ENCODE results near the gene MAPKBP1.

The MAPKBP1 gene

DNA sequence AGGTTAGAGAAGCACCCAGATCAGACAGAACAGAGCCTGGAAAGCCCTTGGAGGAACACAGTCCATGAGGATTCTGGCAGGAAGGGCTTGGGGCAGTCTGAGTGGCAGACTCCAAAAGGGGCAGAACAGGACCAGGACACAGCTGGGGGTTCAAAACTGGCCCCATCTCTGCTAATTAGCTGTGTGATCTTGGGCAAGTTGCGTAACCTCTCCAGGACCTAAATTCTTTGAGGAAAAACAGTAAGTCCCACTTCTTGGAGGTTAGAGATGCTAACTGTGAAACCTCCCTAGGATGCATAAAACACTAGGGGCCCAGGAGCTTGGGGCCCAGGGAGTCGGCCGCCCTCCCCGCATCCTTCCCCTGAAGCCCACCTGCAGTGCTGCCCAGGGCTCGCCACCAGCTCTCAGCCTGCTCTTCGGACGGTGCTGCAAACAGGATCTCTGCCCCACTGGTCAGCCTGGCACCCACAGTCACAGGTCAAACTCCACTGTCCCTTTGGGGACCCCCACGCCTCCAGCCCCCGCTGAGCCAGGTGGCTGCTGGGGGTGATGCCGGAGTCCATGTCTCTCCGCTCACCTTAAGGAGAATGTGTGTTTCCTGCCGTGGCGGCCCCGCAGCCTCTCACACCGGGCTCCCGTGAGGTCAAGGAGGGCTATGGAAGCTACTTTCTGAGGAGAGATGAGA, 76.3 kb downstream of the MAPKBP1 start:
- no peak for DNase-seq

DNA sequence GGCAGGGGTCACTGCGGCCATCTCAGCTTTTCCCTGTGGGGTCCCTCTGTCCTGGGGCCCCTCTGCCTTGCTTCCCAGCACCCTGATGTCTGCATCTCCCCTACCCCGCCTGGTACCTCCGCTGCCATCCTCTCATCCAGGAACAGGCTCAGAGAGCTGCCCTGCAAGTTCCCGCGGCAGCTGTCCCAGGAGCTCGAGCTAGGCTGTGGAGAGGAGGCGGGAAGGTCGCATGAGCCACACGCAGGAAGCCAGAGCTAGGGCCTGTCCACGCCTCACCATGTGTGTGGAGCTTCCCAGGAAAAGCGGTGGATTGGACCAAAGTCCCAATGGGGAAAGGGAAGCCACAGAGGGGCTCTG, 76.9 kb downstream of the MAPKBP1 start:
- no peak for DNase-seq

DNA sequence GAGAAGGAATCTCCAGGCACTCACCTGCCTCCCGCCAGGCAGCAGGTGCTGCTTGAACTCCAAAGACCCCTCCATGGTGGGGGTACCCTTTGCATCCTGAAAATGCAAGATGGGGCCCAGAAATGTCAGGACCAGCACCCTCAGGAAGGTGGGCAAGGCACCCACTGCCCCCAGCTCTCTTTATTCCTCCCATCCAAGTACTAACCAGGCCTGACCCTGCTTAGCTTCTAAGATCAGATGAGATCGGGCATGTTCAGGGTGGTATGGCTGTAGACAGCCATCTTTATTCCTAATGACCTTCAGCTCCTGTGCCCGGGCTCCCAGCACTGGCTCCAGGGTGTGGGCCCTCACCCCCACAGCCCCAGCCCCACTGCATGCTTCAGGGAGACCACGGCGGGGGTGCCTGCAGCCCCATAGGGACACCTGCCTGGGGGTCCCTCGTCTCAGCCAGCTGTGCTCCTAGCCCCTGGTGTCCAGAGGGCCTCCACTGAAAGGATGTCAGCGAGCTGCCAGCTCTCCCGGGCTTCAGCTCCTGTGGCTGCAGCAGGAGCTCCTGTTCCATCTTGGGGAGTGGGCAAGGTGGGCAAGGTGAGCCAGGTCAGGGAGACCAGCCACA, 77.6 kb downstream of the MAPKBP1 start:
- no peak for DNase-seq

DNA sequence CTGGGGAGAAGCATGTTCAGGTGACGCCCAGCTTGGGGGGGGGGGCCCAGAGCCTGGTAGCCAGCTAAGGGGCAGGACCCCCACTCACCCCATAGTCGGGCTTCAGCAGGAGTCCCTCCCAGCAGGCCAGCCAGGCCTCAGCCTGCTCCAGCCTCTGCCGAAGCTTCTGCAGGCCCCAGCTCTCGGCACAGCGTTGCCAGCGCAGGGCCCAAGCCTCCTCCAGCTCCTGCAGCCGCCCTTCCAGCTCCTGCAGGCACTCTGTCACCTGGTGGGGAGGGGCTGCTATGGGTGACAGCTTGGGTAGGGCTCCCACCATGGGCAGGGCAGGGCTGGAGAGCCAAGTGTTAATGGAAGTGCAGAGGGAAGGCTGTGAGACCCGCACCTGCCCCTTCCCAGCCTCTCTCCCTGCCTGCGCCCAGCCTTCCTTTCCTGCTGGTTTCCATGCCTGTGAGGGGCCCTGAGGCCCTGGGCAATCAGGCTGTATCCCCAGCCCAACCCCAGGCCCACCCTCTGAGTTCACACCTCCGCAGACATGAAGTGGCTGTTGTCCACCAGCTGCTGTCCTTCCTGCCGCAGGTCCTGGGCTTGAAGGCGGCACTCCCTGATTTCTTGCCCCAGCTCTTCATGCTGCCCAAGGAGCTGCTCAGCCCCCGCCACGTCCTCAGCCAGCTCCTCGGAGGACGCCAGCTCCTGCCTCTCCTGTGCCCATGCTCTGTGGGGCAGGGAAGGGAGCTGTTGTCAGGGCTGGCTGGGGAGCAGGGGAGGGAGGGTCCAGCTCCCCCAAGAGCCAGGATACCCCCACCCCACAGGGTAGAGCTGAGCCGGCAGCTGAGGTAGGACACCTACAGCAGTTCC, 78.7 kb downstream of the MAPKBP1 start:
- peak; percentile 44 for DNase-seq

DNA sequence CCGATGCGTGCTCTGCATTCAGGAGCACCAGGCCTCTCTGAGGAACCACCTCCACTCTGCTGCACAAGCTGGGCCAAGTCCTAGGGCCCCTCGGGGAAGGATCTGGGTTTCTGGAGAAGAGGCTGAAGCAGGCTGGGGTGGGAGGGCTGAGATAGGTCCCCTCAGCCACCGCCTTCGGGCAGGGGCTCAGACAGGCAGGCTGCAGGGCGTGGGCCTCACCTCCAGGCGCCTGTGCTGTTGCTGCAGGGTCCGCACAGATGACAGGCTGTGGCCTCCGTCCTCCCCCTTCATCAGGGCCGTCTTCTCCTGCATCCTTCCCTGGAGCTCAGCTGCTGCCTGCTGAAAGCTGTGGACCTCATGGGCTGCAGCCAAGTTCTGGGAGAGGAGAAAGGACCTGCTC, 79.5 kb downstream of the MAPKBP1 start:
- no peak for DNase-seq

DNA sequence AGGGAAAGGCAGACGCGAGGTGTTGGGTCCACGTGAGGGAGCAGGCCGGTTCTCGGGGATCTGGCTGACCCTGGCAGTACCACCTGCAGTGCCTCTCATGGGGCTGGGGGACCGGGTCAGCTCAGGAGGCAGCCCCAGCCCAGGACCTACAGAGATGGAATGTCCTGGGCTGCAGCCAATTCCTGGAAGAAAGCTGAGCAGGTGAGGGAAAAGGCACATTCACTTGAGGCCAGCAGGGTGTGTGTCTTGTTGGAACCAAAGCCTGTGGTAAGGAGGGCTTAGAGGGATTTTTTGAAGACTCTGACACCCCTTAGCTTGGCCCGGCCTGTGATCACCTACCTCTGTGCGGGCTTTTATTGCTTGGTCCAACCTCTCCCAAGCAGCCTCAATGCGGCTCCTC, 80.2 kb downstream of the MAPKBP1 start:
- DNase-seq = no peak

DNA sequence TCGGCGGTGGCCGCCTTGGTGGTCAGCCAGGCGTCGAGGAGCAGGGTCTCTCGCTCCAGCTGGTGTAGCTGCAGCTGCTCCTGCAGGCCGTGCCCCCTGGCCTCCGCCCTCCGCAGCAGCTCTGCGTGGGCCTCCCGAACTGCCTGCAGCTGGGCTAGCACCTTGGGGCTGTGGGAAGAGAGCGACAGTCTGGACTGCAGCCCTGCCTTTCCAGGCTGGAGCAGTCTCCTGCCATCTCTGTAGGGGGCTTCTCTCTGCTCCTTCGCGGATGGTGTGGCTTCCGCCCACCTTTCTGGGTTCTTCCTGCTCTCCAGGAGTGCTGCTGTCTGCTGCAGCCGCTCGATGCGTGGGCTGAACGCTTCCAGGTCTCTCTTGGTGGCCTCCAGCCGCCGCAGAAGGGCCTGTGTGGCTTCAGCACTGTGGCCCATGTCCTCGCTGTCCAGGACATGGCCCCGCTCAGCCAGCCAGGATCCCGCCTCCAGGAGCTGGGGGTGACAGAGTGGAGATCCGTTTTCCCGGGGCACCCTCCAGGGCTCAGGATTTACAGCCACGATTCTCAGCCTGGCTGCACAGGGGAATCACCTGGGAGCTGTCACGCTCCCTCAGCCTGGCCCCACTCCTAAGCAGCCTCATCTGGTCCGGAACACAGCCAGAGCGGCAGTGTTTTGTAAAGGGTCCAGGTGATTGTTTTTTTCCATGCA, 81.1 kb downstream of the MAPKBP1 start:
- no peak for DNase-seq

DNA sequence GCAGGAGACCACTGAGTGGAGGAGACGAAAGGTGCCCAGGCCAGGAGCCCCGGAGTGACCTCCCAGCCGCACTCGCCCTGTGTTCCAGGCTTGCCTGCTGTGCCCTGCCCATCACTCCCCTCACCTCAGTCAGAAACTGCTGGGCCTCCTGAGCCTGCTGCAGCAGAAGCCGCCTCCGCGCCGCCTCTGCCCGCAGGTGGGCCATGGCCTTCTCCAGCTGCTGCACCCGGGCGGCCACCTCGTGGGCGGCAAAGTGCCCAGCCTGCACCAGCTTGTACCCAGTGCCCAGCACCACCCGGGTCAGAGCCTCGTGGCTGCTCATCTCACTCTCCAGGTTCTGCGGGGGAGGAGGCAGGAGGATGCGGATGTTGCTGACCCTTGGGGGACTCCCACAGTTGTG, 82.0 kb downstream of the MAPKBP1 start:
- DNase-seq = no peak

DNA sequence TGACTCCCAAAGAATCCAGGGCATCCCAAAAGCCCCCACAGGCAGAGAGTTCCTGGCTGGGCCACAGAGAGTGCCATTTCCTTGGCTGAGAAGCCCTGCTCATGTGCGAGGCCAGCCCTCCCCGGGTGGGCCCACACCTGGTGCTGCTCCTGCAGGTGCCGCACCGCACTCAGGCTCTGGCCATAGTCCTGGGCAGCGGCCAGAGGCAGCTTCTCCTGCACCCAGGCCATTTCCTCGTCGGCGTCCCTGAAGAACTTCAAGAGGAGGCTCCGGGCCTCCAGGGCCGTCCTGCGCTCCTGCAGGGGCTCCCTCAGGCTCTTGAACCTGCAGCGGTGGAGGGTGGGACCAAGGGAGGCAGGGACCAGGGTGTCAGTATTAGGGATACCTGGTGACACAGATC, 82.4 kb downstream of the MAPKBP1 start:
- DNase-seq = no peak

DNA sequence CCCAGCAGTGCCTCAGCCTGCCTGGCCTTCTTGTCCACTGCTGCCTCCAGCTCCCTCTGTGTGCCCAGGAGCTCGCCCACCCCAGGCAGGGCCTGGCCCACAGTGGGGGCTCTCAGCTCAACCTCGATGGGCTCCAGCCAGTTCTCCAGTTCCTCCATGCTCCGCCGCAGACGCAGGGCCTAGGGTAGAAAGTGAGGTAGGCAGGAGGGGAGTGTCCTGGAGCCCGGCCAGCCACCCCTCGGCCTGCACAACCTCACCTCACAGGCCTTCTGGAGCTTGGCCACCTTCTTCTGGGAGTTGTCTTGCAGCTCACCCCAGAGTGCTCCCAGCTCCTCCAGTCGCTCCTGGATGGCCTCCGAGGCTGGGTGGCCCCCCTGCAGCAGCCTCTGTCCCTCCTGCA, 83.0 kb downstream of the MAPKBP1 start:
- no peak for DNase-seq

DNA sequence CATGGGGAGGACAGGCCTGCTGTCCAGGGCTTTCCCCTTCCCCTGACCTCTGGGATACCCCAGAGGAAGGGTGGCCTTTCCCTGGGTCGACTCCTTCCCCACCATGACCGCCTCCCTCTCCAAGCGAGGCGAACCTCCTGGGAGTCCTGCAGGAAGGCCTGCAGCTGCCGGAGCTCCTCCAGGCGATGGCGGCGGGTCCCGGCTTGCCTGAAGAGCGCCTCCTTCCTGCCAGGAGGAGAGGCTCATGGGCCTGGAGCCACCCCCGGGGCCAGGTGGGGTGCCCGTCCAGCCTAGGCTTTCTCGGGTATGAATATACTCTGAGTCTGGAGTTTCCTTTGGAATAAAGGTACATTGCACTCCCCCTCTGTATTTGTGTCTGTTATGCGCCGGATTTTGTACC, 84.5 kb downstream of the MAPKBP1 start:
- no peak for DNase-seq

DNA sequence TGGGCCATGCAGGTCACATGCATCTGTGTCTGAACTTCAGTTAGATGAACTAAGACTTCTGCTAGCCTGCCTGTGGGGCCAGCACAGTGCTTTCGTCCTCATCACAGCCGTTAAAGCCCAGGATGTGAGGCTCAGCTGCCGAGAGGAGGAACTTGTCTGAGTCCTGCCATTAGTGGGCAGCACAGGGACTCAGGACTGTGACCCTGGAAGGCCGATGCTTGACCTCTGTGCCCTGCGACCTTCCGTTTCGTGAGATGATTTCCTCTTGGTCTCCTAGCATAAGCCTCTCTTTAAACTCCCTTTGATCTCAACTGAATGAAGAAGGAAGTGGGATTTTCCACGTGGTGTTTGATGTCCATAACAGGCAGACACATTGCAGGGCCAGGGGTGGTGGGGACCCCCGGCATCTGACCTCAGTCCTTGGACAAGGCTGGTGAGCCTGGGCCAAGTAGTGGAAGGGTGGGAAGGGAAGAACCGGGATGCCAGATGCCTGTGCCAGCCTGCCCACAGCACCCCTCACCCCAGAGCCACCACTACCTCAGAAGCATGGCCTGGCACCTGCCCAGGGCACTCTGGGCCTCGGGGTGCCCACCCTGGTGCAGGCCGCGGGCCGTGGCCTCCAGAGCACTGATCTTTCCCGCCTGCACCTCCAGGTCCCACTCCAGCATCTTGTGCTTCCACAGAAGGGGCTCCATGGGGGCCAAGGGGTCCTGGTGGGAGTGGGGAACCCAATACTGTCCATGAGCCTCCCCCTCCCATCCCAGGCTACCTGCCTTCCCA, 86.0 kb downstream of the MAPKBP1 start:
- DNase-seq = no peak

DNA sequence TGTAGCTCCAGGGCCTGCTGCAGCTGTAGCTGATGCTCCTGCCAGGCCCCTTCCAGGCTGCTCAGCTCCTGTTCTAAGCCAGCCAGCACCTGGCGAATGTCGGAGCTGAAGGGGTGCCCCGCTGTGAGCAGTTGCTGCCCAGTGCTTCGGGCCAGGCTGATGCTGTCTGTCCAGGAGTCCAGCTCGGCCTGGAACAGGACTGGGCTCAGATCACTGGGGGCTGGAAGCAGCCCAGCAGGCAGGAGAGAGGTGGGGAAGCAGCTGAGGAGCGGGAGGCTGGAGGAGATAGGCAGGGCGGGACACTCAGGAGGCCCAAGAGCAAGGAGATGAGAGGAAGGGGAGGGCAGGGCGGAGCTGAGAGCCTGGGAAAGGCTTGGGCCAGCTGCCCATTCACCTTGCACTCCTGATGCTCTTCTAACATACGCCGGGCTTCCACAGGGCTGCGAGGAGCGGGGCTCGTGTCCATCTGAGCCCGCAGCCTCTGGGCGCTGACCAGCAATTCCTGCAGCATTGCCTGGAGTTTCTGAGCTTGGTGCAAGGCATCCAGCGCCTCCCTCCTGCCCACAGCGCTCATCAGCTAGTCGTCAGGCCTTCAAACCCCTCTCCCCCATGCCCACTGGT, 87.6 kb downstream of the MAPKBP1 start:
- no peak for DNase-seq

DNA sequence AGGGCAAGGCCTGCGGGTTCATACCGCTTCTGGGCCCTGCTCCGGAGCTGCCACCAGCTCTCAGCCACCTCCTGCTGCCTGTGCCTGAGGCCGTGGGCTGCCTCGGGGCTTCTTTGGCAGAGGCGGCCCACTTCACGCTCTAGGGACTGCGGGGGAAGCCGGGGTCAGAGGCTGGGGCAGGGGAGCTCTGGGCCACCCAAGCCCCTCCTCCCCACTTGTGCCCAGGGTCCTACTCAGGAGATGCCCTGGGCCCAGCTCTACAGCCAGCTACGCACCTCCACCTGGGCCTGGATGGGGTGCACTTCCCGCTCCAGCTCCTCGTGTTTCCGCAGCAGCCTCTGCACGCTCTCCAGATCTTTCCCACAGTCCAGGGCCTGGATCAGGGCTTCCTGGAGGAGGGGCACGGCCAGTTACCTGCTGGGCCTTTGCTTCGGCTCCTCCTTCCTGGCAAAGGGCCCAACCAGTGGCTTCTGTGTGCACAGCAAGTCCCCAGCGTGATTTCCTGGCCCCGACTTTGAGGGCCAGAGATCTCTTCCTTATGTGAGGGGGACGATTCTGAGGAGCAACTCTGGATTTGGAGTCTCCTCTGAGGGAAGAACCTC, 88.3 kb downstream of the MAPKBP1 start:
- no peak for DNase-seq

DNA sequence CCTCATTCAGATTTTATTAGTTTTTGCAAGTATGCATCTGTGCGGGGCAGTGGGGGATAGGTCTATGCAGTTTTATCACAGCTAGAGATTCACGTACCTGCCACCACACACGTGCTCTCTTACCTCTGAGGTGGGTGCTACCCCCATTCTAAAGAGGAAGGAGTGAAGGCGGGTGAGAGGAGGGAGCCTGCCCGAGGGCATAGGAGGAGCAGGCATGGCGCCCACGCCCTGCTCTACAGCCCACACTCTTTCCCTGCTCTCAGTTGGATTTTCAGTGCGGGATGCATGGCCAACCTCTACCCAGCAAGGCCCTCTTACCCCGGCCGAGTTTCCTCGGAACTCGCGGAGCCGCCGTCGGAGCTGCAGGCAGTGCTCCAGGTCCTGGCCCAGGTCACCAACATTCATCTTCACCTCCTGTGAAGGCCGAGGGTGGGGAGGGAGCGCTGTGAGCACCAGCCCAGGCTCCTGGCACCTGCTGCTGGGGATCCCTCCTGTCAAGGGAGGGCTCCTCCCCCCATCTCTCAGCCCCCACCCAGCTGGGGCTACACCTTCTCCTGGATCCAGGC, 91.3 kb downstream of the MAPKBP1 start:
- no peak for DNase-seq

DNA sequence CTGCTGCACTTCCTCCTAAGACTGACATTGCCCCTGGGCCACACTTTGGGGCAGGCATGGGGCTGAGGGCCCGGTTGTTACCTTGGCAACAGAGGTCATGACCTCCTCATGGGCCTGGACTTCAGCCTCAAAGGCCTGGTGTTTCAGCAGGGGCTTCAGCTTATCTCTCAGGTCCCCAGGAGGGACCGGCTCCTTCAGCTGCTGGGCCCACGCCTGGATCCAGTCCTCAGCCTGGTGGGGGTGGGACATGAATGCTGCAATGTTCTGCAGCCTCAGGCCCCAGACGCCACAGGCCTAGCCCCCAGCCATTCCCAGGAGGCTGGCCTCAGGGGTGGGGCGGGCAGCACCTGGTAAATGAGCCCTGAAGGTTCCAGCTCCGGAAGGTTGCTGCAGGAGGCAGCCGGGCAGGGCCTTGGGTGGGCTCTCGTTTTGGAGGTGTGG, 92.0 kb downstream of the MAPKBP1 start:
- no peak for DNase-seq

DNA sequence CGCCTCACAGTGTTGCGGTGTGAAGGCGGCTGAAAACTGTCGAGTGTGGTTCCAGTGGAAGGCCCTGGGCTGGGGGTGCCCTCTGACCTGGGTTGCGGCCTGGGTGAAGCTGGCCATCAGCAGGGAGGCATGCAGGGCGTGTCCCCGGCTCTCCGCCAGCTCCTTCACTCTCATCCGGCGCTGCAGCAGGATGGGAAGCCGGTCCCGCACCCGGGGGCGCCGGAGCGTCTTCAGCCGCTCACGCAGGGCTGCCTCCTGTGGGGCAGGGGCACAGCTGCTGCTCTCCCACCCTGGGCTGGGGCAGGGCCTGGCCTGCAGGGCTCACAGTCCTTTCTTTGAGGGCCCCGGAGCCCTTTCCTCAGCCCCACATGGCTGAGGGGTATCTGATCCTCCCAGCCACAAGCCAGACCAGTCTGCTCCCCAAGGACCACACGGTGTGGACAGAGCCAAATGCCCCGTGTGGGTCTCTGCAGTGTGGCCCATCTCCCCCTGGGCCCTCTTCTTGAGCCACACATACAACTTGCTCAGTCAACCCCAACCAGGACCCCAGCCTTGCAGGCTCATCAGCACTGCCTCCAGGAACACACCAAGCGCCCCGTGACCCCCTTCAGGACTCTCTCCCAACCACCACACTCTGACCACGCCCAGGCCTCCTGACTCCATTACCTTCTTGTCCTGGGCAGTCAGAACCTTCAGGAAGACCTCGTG, 92.7 kb downstream of the MAPKBP1 start:
- DNase-seq = no peak

DNA sequence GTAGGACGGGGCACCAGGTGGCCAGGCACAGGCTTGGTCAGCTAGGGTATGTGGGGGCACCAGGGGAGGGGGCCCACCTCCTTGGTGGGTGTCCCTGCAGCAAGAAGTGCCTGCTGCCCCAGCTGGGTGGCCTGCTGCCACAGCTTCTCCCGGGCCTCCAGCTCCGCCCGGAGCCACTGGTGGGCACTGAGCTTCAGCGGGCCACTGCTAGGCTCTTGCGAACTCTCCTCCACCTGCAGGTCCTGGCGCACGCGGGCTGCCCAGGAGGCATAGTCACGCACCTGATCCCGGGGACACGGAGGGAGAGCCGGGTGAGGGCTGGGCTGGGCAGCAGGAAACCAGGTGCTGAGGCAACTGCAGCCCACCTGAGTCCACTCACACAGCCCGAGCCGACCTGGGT, 94.0 kb downstream of the MAPKBP1 start:
- no peak for DNase-seq

DNA sequence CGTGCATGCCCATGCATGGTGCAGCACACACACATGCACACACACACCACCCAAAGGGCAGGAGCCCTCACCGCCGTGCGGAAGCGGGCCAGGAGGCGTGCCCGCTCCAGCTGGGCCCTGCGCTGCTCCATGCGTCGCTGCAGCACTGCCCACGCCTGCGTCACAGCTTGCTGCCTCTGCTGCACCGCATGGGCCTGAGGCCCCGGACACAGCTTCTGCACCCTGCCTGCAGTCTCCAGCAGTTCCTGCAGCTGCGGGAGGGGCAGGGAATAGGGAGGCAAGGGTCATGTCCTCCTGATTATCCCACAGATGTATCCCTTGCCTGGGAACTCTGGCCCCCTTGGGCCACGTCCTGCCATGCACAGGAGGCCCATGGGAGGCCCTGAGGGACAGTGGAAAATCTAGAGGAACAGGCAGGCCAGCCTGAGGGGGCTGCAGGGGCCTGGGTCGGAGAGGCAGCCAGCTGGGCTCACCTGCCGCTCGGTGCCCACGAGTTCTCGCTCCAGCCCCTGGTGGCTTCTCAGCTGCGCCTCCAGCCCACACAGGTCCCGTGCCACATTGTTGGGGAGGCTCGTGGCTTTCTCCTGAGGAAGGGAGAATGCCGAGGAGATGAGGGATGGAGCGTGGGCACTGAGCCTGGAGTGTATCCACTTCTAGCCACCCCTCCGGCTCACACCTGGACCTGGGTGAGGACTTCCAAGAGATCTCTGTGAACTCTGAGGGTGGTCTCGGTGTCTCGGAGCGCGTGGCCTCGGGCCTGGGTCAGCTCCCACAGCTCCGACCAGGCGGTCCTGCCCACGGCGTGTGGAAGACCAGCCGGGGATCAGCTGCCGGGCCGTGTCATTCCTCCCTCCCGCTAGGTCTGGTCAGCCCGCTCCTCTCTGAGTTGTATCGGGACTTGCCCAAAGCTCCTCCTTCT, 95.7 kb downstream of the MAPKBP1 start:
- no peak for DNase-seq

DNA sequence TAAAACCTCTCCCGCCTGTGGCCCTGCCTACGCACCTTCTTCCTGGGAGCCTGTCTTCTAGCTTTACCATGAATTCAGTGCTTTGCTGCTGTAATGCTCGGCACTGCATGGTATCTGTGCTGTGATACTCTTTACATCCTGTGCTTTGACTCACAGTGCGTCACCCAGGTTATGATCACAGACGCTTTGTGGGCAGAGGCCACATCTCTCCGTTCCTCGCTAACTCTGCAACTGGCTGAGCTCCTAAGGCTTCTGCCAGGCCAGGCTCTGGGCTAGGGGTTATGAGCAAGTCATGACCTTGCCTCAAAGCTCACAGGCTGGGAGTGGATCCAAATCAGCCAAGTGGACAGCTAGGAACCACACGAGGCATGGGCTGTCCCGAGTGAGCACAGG, 96.4 kb downstream of the MAPKBP1 start:
- no peak for DNase-seq
